Liver (tissue), 9 donors: ENCODE results near the gene ZNF292. TPM values are rescaled to one million over a fixed set of nuclear protein-coding genes. Genes with fewer than 3 reads are reported as not detected.

Source experiments
- DNase-seq: peaks from one replicate; pipeline ENCODE4 v3.0.0-alpha.2; 2017; ENCODE audit warnings: low spot score
- H3K27ac ChIP-seq, 2 donors: one replicate each; pipeline ENCODE4 v1.7.0; 2013; ENCODE audit warnings: inconsistent platforms in 2 of 2, low read length in 2 of 2, control low read depth in 1 of 2, low read depth in 1 of 2, mild to moderate bottlenecking in 1 of 2
- H3K27me3 ChIP-seq, 4 donors: one replicate each; pipeline versions ENCODE4 v1.6.1 to v1.7.0; 2013; ENCODE audit warnings: low read length in 3 of 4, inconsistent platforms in 1 of 4, mild to moderate bottlenecking in 1 of 4, moderate library complexity in 1 of 4; ENCODE audit not compliant: control insufficient read depth in 4 of 4, insufficient read depth in 4 of 4
- H3K36me3 ChIP-seq, 4 donors: one replicate each; pipeline versions ENCODE4 v1.6.1 to v1.7.0; 2013; ENCODE audit warnings: low read length in 3 of 4, mild to moderate bottlenecking in 3 of 4, low read depth in 1 of 4, moderate library complexity in 1 of 4; ENCODE audit not compliant: control insufficient read depth in 4 of 4, insufficient read depth in 3 of 4
- H3K4me1 ChIP-seq, 4 donors: one replicate each; pipeline versions ENCODE4 v1.6.1 to v1.7.0; 2013; ENCODE audit warnings: low read length in 3 of 4, mild to moderate bottlenecking in 3 of 4, moderate library complexity in 1 of 4; ENCODE audit not compliant: control insufficient read depth in 4 of 4, insufficient read depth in 4 of 4
- H3K4me3 ChIP-seq, 3 donors: one replicate each; pipeline versions ENCODE4 v1.6.1 to v1.7.0; 2013; ENCODE audit warnings: low read length in 3 of 3, control low read depth in 1 of 3, low read depth in 1 of 3, mild to moderate bottlenecking in 1 of 3
- H3K9ac ChIP-seq, 2 donors: one replicate each; pipeline ENCODE4 v1.7.0; 2013; ENCODE audit warnings: low read length in 2 of 2, mild to moderate bottlenecking in 2 of 2, moderate library complexity in 2 of 2, control low read depth in 1 of 2, low read depth in 1 of 2
- H3K9me3 ChIP-seq, 4 donors: one replicate each; pipeline versions ENCODE4 v1.6.1 to v1.7.0; 2013; ENCODE audit warnings: low read length in 3 of 4; ENCODE audit not compliant: control insufficient read depth in 4 of 4
- ATF3 ChIP-seq: IDR thresholded peaks from 2 replicates; pipeline ENCODE4 v1.6.1; 2016; ENCODE audit warnings: antibody characterized with exemption
- EGR1 ChIP-seq, 2 donors: IDR thresholded peaks; 2 replicates each; pipeline ENCODE4 v1.6.1; 2016 to 2018; ENCODE audit warnings: antibody characterized with exemption in 2 of 2, low read depth in 2 of 2
- FOXA1 ChIP-seq: IDR thresholded peaks from 2 replicates; pipeline ENCODE4 v1.6.1; 2016; ENCODE audit warnings: antibody characterized with exemption
- FOXA2 ChIP-seq: IDR thresholded peaks from 2 replicates; pipeline ENCODE4 v1.6.1; 2016; ENCODE audit warnings: antibody characterized with exemption
- GABPA ChIP-seq, 2 donors: IDR thresholded peaks in 1 of 2; conservative IDR thresholded peaks in 1 of 2; 2 replicates each; pipeline ENCODE4 v1.6.1; 2016; ENCODE audit warnings: antibody characterized with exemption in 2 of 2, mild to moderate bottlenecking in 1 of 2, moderate library complexity in 1 of 2
- HNF4A ChIP-seq, 2 donors: conservative IDR thresholded peaks; 2 replicates each; pipeline ENCODE4 v1.6.1; 2016; ENCODE audit warnings: antibody characterized with exemption in 2 of 2, mild to moderate bottlenecking in 2 of 2
- JUND ChIP-seq, 2 donors: IDR thresholded peaks; 2 replicates each; pipeline ENCODE4 v1.6.1; 2016; ENCODE audit warnings: antibody characterized with exemption in 2 of 2
- NR2F2 ChIP-seq: IDR thresholded peaks from 2 replicates; pipeline ENCODE4 v1.6.1; 2016; ENCODE audit warnings: antibody characterized with exemption
- RAD21 ChIP-seq, 2 donors: IDR thresholded peaks; 2 replicates each; pipeline ENCODE4 v1.6.1; 2016; ENCODE audit warnings: antibody characterized with exemption in 2 of 2, mild to moderate bottlenecking in 2 of 2
- REST ChIP-seq: IDR thresholded peaks from 2 replicates; pipeline ENCODE4 v1.6.1; 2016; ENCODE audit warnings: antibody characterized with exemption, mild to moderate bottlenecking
- TAF1 ChIP-seq: conservative IDR thresholded peaks from 2 replicates; pipeline ENCODE4 v1.6.1; 2016; ENCODE audit warnings: antibody characterized with exemption, mild to moderate bottlenecking
- YY1 ChIP-seq: IDR thresholded peaks from 2 replicates; pipeline ENCODE4 v1.6.1; 2016; ENCODE audit warnings: antibody characterized with exemption, mild to moderate bottlenecking
- ZBTB33 ChIP-seq: IDR thresholded peaks from 2 replicates; pipeline ENCODE4 v1.6.1; 2016; ENCODE audit warnings: antibody characterized with exemption
- WGBS: extraction: QIAGEN DNeasy Blood & Tissue Kit; methylation state at CpG from one replicate; pipeline ENCODE4 v1.1.7; 2013; 5-methylcytosine and 5-hydroxymethylcytosine counted together
- polyA plus RNA-seq, 2 donors: library from polyadenylated mRNA; stranded (reverse) in 1 of 2; unstranded in 1 of 2; fragments of 200-250 nt in 1 of 2; fragments of >200 nt in 1 of 2; fragmentation: Nextera tagmentation in 1 of 2; extraction: Ambion mirVana in 1 of 2; gene quantifications; one replicate each; pipeline versions ENCODE4 v1.2.1 to v1.2.3, GENCODE V29; 2013 to 2015
- total RNA-seq, 2 donors: library from RNA; depleted of rRNA; stranded (reverse); fragments of >200 nt; gene quantifications; one replicate each; pipeline ENCODE4 v1.2.3, GENCODE V29; 2014
- donor health status: healthy.
- donor health status: healthy.
- donor health status: healthy.
- donor health status: healthy.
- donor health status: healthy.

ZNF292 gene
- total and polyA plus RNA-seq, 4 donors = 2.7 to 16.4 (median 12.5) TPM

- H3K4me1 ChIP-seq = no peaks in the 10 kb centered on the region
- H3K27me3 ChIP-seq = no peaks in the 10 kb centered on the region
- DNase-seq = no peak
- H3K4me3 ChIP-seq = no peak overlapping the region
- no peak overlapping the region for H3K27ac ChIP-seq
- no peak overlapping the region for H3K9ac ChIP-seq
- 89% methylated on average over 2 of the region's 2 CpGs for WGBS
- H3K36me3 ChIP-seq = no peaks in the 10 kb centered on the region
- TF ChIP-seq REST (no peak), RAD21 (IDR thresholded peaks at IDR 0.05) (no peak), ZBTB33 (no peak), FOXA2 (no peak), NR2F2 (no peak), TAF1 (no peak), FOXA1 (no peak), ATF3 (no peak), EGR1 (IDR thresholded peaks at IDR 0.05; ENCODE audit: low read depth in 2 of 2) (no peak), YY1 (no peak), GABPA (IDR thresholded peaks at IDR 0.05 in 1 of 2, conservative IDR thresholded peaks at IDR 0.05 in 1 of 2) (no peak), JUND (IDR thresholded peaks at IDR 0.05) (no peak), HNF4A (conservative IDR thresholded peaks at IDR 0.05) (no peak)
- H3K9me3 ChIP-seq = no peaks in the 10 kb centered on the region
These were observed 38.4 kb upstream of the ZNF292 start for GRCh38 chr6:87116922-87117321.

- Histone ChIP-seq H3K36me3 (no peaks in the 10 kb centered on the region), H3K9me3 (no peaks in the 10 kb centered on the region), H3K4me1 (no peaks in the 10 kb centered on the region), H3K27ac (no peak overlapping the region), H3K27me3 (no peaks in the 10 kb centered on the region), H3K4me3 (no peak overlapping the region), H3K9ac (no peak overlapping the region)
- no peak for DNase-seq
- 91% methylated on average over 4 of the region's 4 CpGs for WGBS
- TF ChIP-seq YY1 = no peak
- TF ChIP-seq ZBTB33 = no peak
- no peak for TF ChIP-seq FOXA2
- TF ChIP-seq NR2F2 = no peak
These were observed 37.3 kb upstream of the ZNF292 start for GRCh38 chr6:87118054-87118453.
